ENCODE measurements around the gene LRP8.

LRP8 gene

GRCh38 chr1:53328009-53328461 is at the start of gene LRP8:
LRP8 (minus strand) TSS chr1:53328070; CDS start chr1:53327912, 158 bp downstream.
- peak; percentile 56 to 80 (median 62) for DNase-seq (ENCODE audit: low read depth in 2 of 3, low spot score in 1 of 3)

GRCh38 chr1:53377438-53377841 is 49.6 kb upstream of the LRP8 start:
- DNase-seq (ENCODE audit: low read depth in 2 of 3, low spot score in 1 of 3): no peak

GRCh38 chr1:53376742-53377437 is 49.0 kb upstream of the LRP8 start:
- DNase-seq (ENCODE audit: low read depth in 2 of 3, low spot score in 1 of 3): no peak

- DNase-seq (ENCODE audit: low read depth in 2 of 3, low spot score in 1 of 3): no peak
Observed at GRCh38 chr1:53376041-53376461, 48.2 kb upstream of the LRP8 start.

- no peak for DNase-seq (ENCODE audit: low read depth in 2 of 3, low spot score in 1 of 3)
Observed at GRCh38 chr1:53375440-53375839, 47.6 kb upstream of the LRP8 start.

GRCh38 chr1:53373246-53373645 is 45.4 kb upstream of the LRP8 start:
- no peak for DNase-seq (ENCODE audit: low read depth in 2 of 3, low spot score in 1 of 3)

GRCh38 chr1:53372501-53372951 is 44.7 kb upstream of the LRP8 start:
- DNase-seq (ENCODE audit: low read depth in 2 of 3, low spot score in 1 of 3): no peak

GRCh38 chr1:53371851-53372250 is 44.0 kb upstream of the LRP8 start:
- no peak for DNase-seq (ENCODE audit: low read depth in 2 of 3, low spot score in 1 of 3)

- no peak for DNase-seq (ENCODE audit: low read depth in 2 of 3, low spot score in 1 of 3)
Observed at GRCh38 chr1:53371121-53371666, 43.3 kb upstream of the LRP8 start.

GRCh38 chr1:53370369-53370961 is 42.6 kb upstream of the LRP8 start:
- DNase-seq (ENCODE audit: low read depth in 2 of 3, low spot score in 1 of 3): no peak

- no peak for DNase-seq (ENCODE audit: low read depth in 2 of 3, low spot score in 1 of 3)
Observed at GRCh38 chr1:53369761-53370160, 41.9 kb upstream of the LRP8 start.

GRCh38 chr1:53369034-53369750 is 41.3 kb upstream of the LRP8 start:
- no peak for DNase-seq (ENCODE audit: low read depth in 2 of 3, low spot score in 1 of 3)

- DNase-seq (ENCODE audit: low read depth in 2 of 3, low spot score in 1 of 3): no peak
Observed at GRCh38 chr1:53368314-53369033, 40.6 kb upstream of the LRP8 start.

- peak in 1 of 3 donors; percentile 30 for DNase-seq (ENCODE audit: low read depth in 2 of 3, low spot score in 1 of 3)
Observed at GRCh38 chr1:53367503-53368313, 39.8 kb upstream of the LRP8 start.

- no peak for DNase-seq (ENCODE audit: low read depth in 2 of 3, low spot score in 1 of 3)
Observed at GRCh38 chr1:53366901-53367502, 39.1 kb upstream of the LRP8 start.

GRCh38 chr1:53365437-53366063 is 37.7 kb upstream of the LRP8 start:
- DNase-seq (ENCODE audit: low read depth in 2 of 3, low spot score in 1 of 3): no peak

- DNase-seq (ENCODE audit: low read depth in 2 of 3, low spot score in 1 of 3): no peak
Observed at GRCh38 chr1:53362851-53363642, 35.2 kb upstream of the LRP8 start.

GRCh38 chr1:53362270-53362669 is 34.4 kb upstream of the LRP8 start:
- DNase-seq (ENCODE audit: low read depth in 2 of 3, low spot score in 1 of 3): no peak

- no peak for DNase-seq (ENCODE audit: low read depth in 2 of 3, low spot score in 1 of 3)
Observed at GRCh38 chr1:53361541-53361961, 33.7 kb upstream of the LRP8 start.
